CD4-positive, alpha-beta T cell treated with Interleukin-6 at 100 ng/mL for 8 hours (primary cell): ENCODE results near the gene LGR5.

Experiments used
- DNase-seq: peaks from one replicate; pipeline ENCODE4 v3.0.0-alpha.2; 2020; ENCODE audit warnings: mixed read lengths, low spot score

Gene LGR5

GRCh38 chr12:71439613-71440344 is at the start of gene LGR5:
TSS of gene LGR5 (plus strand) at chr12:71439798. CDS start at chr12:71440081, 283 bp downstream.
- DNase-seq, result no peak

- peak; percentile 2 for DNase-seq
Measured at GRCh38 chr12:71392521-71393145, 47.0 kb upstream of the LGR5 start.

- DNase-seq, result no peak
Measured at GRCh38 chr12:71393625-71394024, 46.0 kb upstream of the LGR5 start.

GRCh38 chr12:71397433-71397954 is 42.1 kb upstream of the LGR5 start:
- no peak for DNase-seq

GRCh38 chr12:71399197-71399596 is 40.4 kb upstream of the LGR5 start:
- DNase-seq, result no peak

- DNase-seq, result no peak
Measured at GRCh38 chr12:71400481-71400880, 39.1 kb upstream of the LGR5 start.

GRCh38 chr12:71405884-71406283 is 33.7 kb upstream of the LGR5 start:
- no peak for DNase-seq

- no peak for DNase-seq
Measured at GRCh38 chr12:71407732-71408131, 31.9 kb upstream of the LGR5 start.

GRCh38 chr12:71410844-71411243 is 28.8 kb upstream of the LGR5 start:
- DNase-seq, result no peak

GRCh38 chr12:71411635-71412034 is 28.0 kb upstream of the LGR5 start:
- DNase-seq, result no peak

- peak; percentile 42 for DNase-seq
Measured at GRCh38 chr12:71415336-71416231, 24.0 kb upstream of the LGR5 start.

GRCh38 chr12:71417181-71417580 is 22.4 kb upstream of the LGR5 start:
- DNase-seq, result no peak

- no peak for DNase-seq
Measured at GRCh38 chr12:71420775-71421406, 18.7 kb upstream of the LGR5 start.

- DNase-seq, result no peak
Measured at GRCh38 chr12:71425568-71426299, 13.9 kb upstream of the LGR5 start.

GRCh38 chr12:71426300-71427047 is 13.1 kb upstream of the LGR5 start:
- DNase-seq, result no peak

- DNase-seq, result no peak
Measured at GRCh38 chr12:71430756-71431155, 8.8 kb upstream of the LGR5 start.

GRCh38 chr12:71431991-71432390 is 7.6 kb upstream of the LGR5 start:
- no peak for DNase-seq

GRCh38 chr12:71432936-71433335 is 6.7 kb upstream of the LGR5 start:
- no peak for DNase-seq

GRCh38 chr12:71436696-71437095 is 2.9 kb upstream of the LGR5 start:
- no peak for DNase-seq

GRCh38 chr12:71438670-71439361 is 782 bp upstream of the LGR5 start:
- no peak for DNase-seq
